Retinal pigment epithelial cell (primary cell): Measurements from ENCODE around the gene PNKD.

Source experiments
- DNase-seq: peaks from one replicate; pipeline ENCODE4 v3.0.0-alpha.2; 2010; ENCODE audit warnings: low read depth
- H3K4me3 ChIP-seq: 2 replicates; pipeline ENCODE4 v1.5.1; 2011; ENCODE audit warnings: mild to moderate bottlenecking, low read length, control low read depth, moderate library complexity
- TF ChIP-seq, protein P1 (sequence below): conservative IDR thresholded peaks from 2 replicates; pipeline ENCODE4 v1.5.1; 2011; ENCODE audit warnings: low read depth, low read length, control low read depth, inconsistent platforms

The PNKD gene

DNA sequence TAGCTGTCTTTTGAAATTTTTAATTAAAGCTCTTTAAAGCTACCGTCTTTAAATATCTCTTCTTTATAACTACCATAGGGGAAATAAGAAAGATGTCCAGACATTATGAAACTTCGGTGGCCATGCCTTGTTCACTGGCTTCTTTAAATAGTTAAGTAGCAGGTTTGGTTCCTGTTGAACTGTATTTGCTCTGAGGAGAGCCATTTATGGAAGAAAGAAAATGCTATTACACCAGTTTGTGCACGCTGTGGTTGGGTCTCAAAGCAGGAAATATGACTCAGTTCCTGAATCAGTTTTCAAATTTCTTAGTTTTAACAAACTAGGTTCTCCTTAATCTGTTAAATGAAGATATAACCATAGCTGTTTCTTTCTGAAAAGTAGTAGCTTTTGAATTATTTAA is 41.1 kb upstream of the PNKD start:
- H3K4me3 ChIP-seq = no peak overlapping the region
- peak; percentile 41 for DNase-seq
- TF ChIP-seq, protein P1, sequence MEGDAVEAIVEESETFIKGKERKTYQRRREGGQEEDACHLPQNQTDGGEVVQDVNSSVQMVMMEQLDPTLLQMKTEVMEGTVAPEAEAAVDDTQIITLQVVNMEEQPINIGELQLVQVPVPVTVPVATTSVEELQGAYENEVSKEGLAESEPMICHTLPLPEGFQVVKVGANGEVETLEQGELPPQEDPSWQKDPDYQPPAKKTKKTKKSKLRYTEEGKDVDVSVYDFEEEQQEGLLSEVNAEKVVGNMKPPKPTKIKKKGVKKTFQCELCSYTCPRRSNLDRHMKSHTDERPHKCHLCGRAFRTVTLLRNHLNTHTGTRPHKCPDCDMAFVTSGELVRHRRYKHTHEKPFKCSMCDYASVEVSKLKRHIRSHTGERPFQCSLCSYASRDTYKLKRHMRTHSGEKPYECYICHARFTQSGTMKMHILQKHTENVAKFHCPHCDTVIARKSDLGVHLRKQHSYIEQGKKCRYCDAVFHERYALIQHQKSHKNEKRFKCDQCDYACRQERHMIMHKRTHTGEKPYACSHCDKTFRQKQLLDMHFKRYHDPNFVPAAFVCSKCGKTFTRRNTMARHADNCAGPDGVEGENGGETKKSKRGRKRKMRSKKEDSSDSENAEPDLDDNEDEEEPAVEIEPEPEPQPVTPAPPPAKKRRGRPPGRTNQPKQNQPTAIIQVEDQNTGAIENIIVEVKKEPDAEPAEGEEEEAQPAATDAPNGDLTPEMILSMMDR = no peak

DNA sequence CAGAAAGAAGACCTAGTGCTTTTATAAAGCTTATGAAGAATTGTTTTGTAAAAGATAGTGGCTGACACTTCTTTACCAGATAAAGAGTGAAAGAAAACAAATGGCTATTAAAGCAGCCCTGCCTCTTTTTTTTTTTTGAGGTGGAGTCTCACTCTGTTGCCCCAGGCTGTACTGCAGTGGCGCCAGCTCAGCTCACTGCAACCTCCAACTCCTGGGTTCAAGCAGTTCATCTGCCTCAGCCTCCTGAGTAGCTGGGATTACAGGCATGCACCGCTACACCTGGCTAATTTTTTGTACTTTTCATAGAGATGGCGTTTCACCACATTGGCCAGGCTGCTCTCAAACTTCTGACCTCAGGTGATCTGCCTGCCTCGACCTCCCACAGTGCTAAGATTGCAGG is 40.5 kb upstream of the PNKD start:
- H3K4me3 ChIP-seq = no peak overlapping the region
- no peak for DNase-seq
- TF ChIP-seq, protein P1 = no peak

DNA sequence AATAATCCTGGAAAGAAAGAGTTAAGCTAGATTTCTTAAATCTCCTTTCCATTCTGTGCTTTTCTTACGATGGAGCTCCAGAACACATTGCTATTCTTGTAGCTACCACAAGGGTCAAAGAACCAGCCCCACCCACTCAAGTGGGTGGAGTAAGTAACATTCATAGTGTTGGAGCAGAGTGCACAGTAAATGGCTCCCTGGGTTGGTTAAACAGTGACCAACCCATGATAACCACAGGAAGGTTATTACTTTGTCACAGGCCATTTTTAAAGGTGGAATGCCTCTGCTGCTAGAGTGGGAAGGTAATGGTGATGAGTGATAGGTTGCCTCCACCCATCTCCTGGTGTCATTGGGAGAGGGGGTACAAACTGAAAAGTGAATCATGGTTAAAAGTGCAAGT is 39.4 kb upstream of the PNKD start:
- TF ChIP-seq, protein P1 = peak; percentile 41
- H3K4me3 ChIP-seq = no peak overlapping the region
- DNase-seq = no peak

DNA sequence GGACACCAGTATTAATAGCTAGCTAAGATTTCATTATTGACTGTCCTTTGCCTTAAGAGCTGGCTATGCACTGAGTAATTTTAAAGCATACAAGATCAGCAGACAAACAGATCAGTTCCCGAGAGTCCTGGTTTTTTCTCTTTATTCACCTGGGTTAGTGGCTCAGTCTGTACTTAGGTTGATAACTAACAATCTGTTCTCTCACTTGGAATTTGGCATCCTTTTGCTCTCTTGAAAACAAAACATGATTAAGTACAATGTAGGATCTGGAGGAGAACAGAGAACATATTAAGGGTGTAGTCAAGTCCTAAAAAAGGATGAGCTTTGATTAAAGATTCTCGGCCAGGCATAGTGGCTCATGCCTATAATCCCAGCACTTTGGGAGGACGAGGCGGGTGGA is 36.8 kb upstream of the PNKD start:
- H3K4me3 ChIP-seq = no peak overlapping the region
- TF ChIP-seq, protein P1 = no peak
- no peak for DNase-seq

DNA sequence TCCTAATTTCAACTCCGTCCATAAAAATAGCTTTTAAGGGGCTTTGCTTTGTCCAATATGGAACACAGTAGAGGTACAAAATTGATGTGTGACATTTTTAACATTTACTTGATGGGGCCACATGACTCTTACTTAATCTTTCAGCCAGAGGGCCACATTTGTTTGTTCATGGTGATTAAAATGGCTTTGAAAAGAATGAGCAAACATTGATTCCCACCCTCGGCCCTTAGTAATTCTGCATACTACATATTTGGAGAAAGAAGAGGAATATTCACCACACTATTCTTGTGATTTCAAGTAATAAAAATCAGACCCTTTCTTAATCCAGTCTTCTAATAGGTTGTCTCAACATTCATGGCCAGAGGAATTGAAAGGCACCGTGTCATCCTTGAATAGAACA is 35.8 kb upstream of the PNKD start:
- H3K4me3 ChIP-seq = no peak overlapping the region
- DNase-seq = no peak
- TF ChIP-seq, protein P1 = no peak

DNA sequence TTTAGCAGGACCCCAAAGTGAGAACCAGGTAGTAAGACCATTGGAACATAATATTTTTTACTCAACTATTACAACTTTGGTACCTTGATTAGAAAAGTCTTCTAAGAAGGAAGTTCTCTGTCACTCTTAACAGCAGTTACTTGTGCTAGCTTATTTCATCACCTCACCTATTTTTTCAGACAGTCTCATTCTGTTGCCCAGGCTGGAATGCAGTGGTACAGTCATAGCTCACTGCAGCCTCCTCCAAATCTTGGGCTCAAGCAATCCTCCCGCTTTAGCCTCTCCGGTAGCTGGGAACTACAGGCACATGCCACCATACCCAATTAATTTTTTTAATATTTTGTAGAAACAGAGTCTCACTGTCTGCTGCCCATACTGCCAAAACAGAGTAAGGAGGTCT is 35.3 kb upstream of the PNKD start:
- TF ChIP-seq, protein P1 = no peak
- no peak overlapping the region for H3K4me3 ChIP-seq
- no peak for DNase-seq

DNA sequence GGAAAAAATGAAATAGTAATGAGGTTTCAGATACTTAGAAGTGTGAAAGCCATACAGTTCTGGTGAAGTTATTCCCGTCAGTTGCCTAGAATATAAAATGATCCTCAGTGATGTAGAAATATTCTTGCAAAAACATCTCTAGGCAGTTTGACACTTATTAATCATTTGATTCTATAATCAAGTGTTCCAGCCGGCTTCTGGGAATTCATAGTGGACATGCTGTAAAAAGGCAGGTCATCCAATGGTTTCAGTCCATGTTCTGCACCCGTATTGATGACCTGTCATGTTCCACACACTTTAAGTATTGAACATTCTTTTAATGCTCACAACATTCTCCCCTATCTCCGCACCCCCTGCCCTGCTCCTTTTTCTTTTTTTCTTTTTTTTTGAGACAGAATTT is 33.5 kb upstream of the PNKD start:
- no peak for DNase-seq
- no peak overlapping the region for H3K4me3 ChIP-seq
- TF ChIP-seq, protein P1 = no peak
